GM12891 (cell line): ENCODE data around the gene PRPF31.

Source experiments
- POLR2A ChIP-seq: IDR thresholded peaks from 2 replicates; pipeline ENCODE4 v1.6.1; 2011; ENCODE audit warnings: low read depth, low read length, control low read depth
- POLR2AphosphoS5 ChIP-seq: IDR thresholded peaks from 2 replicates; pipeline ENCODE4 v1.6.1; 2011; ENCODE audit warnings: low read depth, low read length, control low read depth

DNA sequence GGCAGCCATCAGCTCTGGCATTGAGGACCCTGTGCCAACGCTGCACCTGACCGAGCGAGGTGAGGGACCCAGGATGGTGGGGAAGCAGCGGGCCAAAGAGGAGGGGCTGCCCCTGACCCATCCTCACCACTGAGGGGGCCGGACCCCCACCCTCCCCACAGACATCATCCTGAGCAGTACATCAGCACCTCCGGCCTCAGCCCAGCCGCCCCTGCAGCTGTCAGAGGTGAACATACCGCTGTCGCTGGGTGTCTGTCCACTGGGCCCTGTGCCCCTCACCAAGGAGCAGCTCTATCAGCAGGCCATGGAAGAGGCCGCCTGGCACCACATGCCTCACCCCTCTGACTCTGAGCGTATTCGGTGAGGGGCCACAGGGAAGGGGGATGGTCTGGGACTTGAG lies 36.7 kb downstream of the PRPF31 start:
- TF ChIP-seq POLR2AphosphoS5, result no peak
- TF ChIP-seq POLR2A, result no peak; the same call in 1 of the 2 replicates
